SK-N-SH (cell line): ENCODE data around the gene NBEAL2.

Source experiments
- CTCF ChIP-seq: fragments of 200-600 bp; sonication (generic); IDR thresholded peaks from 2 replicates; pipeline ENCODE4 v1.6.1; 2017; ENCODE audit warnings: antibody characterized with exemption, mild to moderate bottlenecking, moderate library complexity
- EZH2phosphoT487 ChIP-seq: fragments of 200-600 bp; sonication (generic); IDR thresholded peaks from 2 replicates; pipeline ENCODE4 v1.6.1; 2017; ENCODE audit warnings: low read depth, mixed run types, mild to moderate bottlenecking, antibody characterized with exemption, moderate library complexity, borderline replicate concordance
- GABPA ChIP-seq: IDR thresholded peaks from 2 replicates; pipeline ENCODE4 v1.4.0; 2012; ENCODE audit warnings: low read depth, mild to moderate bottlenecking
- MAX ChIP-seq: IDR thresholded peaks from 2 replicates; pipeline ENCODE4 v1.4.0; 2012; ENCODE audit warnings: low read depth
- NFIC ChIP-seq: IDR thresholded peaks from 2 replicates; pipeline ENCODE4 v1.4.0; 2012; ENCODE audit warnings: borderline replicate concordance
- POLR2AphosphoS5 ChIP-seq: IDR thresholded peaks from 2 replicates; pipeline ENCODE4 v1.6.1; 2012; ENCODE audit warnings: low read depth, low read length
- RCOR1 ChIP-seq: fragments of 150-350 bp; IDR thresholded peaks from 2 replicates; pipeline ENCODE4 v1.6.1; 2017; ENCODE audit warnings: antibody characterized with exemption, low read length
- TCF12 ChIP-seq: IDR thresholded peaks from 2 replicates; pipeline ENCODE4 v1.4.0; 2012
- USF1 ChIP-seq: IDR thresholded peaks from 2 replicates; pipeline ENCODE4 v1.4.0; 2012; ENCODE audit warnings: low read depth, borderline replicate concordance
- TF ChIP-seq, protein P1 (sequence below): IDR thresholded peaks from 2 replicates; pipeline ENCODE4 v1.4.0; 2012; ENCODE audit warnings: low read depth, borderline replicate concordance

- TF ChIP-seq POLR2AphosphoS5 (no peak), MAX (no peak), EZH2phosphoT487 (no peak), CTCF (no peak), GABPA (no peak), USF1 (no peak), TCF12 (no peak), RCOR1 (no peak), NFIC (no peak)
- TF ChIP-seq, protein P1, sequence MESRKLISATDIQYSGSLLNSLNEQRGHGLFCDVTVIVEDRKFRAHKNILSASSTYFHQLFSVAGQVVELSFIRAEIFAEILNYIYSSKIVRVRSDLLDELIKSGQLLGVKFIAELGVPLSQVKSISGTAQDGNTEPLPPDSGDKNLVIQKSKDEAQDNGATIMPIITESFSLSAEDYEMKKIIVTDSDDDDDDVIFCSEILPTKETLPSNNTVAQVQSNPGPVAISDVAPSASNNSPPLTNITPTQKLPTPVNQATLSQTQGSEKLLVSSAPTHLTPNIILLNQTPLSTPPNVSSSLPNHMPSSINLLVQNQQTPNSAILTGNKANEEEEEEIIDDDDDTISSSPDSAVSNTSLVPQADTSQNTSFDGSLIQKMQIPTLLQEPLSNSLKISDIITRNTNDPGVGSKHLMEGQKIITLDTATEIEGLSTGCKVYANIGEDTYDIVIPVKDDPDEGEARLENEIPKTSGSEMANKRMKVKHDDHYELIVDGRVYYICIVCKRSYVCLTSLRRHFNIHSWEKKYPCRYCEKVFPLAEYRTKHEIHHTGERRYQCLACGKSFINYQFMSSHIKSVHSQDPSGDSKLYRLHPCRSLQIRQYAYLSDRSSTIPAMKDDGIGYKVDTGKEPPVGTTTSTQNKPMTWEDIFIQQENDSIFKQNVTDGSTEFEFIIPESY: no peak
Measured at GRCh38 chr3:46982546-46982945, 3.1 kb downstream of the NBEAL2 start.
